ENCODE measurements around the gene NFIX. TPM values are rescaled to one million over a fixed set of nuclear protein-coding genes. Genes with fewer than 3 reads are reported as not detected.

NFIX gene
- total RNA-seq, 2 experiments from 2014 or later = 4.7 to 5.0 TPM

GRCh38 chr19:13097463-13098258, 102.4 kb downstream of the NFIX start:
- H3K9me3 Mint-ChIP-seq = no peaks in the 10 kb centered on the region
- no peak overlapping the region for H3K4me3 Mint-ChIP-seq
- peaks cover 49% of the 10 kb centered on the region for H3K4me1 Mint-ChIP-seq (ENCODE audit: low read depth)

DNA sequence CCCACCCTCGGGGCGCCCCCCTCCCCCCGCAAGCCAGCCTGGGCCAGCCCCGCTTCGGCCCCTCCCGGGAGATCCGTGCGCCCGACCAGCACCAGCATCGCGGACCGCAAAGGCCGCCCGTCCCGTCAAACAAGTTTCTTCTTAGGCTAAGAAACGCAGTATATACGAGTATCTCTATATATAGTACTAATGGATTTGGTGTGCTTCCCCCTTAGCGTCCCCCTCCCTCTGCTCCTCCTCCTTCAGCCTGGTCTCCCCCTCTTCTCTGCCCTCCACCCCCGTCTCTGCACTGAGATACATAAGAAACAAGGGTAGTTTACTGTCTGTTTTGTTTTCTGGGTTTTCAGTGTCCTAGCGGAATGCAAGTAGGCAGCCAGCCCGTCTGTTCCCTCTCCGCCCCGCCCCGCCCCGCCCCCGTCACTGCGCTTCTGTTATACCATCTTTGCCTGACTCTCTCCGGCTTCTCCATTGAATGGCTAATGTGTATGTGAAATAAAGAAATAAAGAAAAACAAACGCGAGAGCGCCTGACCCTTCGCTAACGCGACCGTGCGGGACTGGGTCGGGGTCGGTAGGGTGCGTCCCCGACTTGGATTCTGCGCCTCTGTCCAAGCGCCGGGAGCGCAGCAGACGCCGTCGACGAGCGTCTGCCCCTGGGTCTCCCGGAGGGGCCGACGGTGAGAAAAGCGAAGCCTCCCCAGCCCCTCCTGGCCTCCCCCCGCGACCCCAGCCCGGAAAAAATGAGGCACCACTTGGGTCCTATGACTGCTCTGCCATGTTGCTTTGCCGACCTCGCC, 103.2 kb downstream of the NFIX start:
- H3K36me3 Mint-ChIP-seq (ENCODE audit: low read depth) = peaks cover 5% of the 10 kb centered on the region

More at GRCh38 chr19:13097463-13098258, 102.4 kb downstream of the NFIX start:
- POLR2A ChIA-PET = interaction anchor here (1.4 kb wide), 1 partner anchor 132 kb away, joined by 3 read pairs; no protein-coding TSS in a partner anchor
- intact Hi-C loops (cut with micrococcal nuclease) = no loop called here
- peaks cover 30% of the 10 kb centered on the region for H3K27me3 Mint-ChIP-seq
- TF ChIP-seq, protein P1, sequence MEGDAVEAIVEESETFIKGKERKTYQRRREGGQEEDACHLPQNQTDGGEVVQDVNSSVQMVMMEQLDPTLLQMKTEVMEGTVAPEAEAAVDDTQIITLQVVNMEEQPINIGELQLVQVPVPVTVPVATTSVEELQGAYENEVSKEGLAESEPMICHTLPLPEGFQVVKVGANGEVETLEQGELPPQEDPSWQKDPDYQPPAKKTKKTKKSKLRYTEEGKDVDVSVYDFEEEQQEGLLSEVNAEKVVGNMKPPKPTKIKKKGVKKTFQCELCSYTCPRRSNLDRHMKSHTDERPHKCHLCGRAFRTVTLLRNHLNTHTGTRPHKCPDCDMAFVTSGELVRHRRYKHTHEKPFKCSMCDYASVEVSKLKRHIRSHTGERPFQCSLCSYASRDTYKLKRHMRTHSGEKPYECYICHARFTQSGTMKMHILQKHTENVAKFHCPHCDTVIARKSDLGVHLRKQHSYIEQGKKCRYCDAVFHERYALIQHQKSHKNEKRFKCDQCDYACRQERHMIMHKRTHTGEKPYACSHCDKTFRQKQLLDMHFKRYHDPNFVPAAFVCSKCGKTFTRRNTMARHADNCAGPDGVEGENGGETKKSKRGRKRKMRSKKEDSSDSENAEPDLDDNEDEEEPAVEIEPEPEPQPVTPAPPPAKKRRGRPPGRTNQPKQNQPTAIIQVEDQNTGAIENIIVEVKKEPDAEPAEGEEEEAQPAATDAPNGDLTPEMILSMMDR (IDR thresholded peaks at IDR 0.05) = no peak
- peaks cover 5% of the 10 kb centered on the region for H3K36me3 Mint-ChIP-seq (ENCODE audit: low read depth)
- peak; percentile 58 for DNase-seq
- CTCF ChIA-PET = no interaction called here
- no peak for ATAC-seq
- no peak overlapping the region for H3K27ac Mint-ChIP-seq

GRCh38 chr19:13099073-13099999, 104.1 kb downstream of the NFIX start:
- Mint-ChIP-seq H3K27me3 (peaks cover 30% of the 10 kb centered on the region), H3K27ac (peak overlapping the region; percentile 88), H3K4me1 (ENCODE audit: low read depth) (peaks cover 53% of the 10 kb centered on the region), H3K36me3 (ENCODE audit: low read depth) (peaks cover 5% of the 10 kb centered on the region), H3K4me3 (peak overlapping the region; percentile 61), H3K9me3 (no peaks in the 10 kb centered on the region)
- TF ChIP-seq, protein P1 (IDR thresholded peaks at IDR 0.05) = no peak
- ChIA-PET CTCF (interaction anchor here (1.0 to 3.7 kb wide), 4 partner anchors 18 to 134 kb away, joined by 3 to 21 read pairs (median 6); partner anchors contain the start of gene NACC1), POLR2A (interaction anchor here (0.6 to 3.0 kb wide), 6 partner anchors 15 to 330 kb away, joined by 3 to 36 read pairs (median 4); partner anchors contain the start of genes NACC1 and TRMT1)
- peak; percentile 50 for ATAC-seq
- intact Hi-C loops (cut with micrococcal nuclease) = no loop called here
- peak; percentile 86 for DNase-seq

More for the DNA sequence above, 103.2 kb downstream of the NFIX start:
- ChIA-PET POLR2A (no interaction called here), CTCF (no interaction called here)
- Mint-ChIP-seq H3K27me3 (peaks cover 30% of the 10 kb centered on the region), H3K27ac (peak overlapping the region; percentile 55), H3K9me3 (no peaks in the 10 kb centered on the region), H3K4me3 (peak overlapping the region; percentile 57), H3K4me1 (ENCODE audit: low read depth) (peaks cover 53% of the 10 kb centered on the region)
- ATAC-seq (no peak), DNase-seq (peak; percentile 32)
- TF ChIP-seq, protein P1 (IDR thresholded peaks at IDR 0.05) = no peak
- intact Hi-C loops (cut with micrococcal nuclease) = no loop called here

GRCh38 chr19:13100031-13100588, 104.8 kb downstream of the NFIX start:
- POLR2A ChIA-PET = interaction anchor here (0.6 to 3.0 kb wide), 7 partner anchors 15 to 329 kb away, joined by 3 to 36 read pairs (median 4); partner anchors contain the start of genes NACC1 and TRMT1
- CTCF ChIA-PET = interaction anchor here (1.0 to 3.7 kb wide), 4 partner anchors 18 to 135 kb away, joined by 3 to 21 read pairs (median 6); partner anchors contain the start of gene NACC1
- Mint-ChIP-seq H3K9me3 (no peaks in the 10 kb centered on the region), H3K27me3 (peaks cover 25% of the 10 kb centered on the region), H3K36me3 (ENCODE audit: low read depth) (peaks cover 10% of the 10 kb centered on the region), H3K27ac (peak overlapping the region; percentile 88), H3K4me1 (ENCODE audit: low read depth) (peaks cover 51% of the 10 kb centered on the region), H3K4me3 (peak overlapping the region; percentile 61)
- ATAC-seq (peak; percentile 63), DNase-seq (peak; percentile 83)
- TF ChIP-seq, protein P1 (IDR thresholded peaks at IDR 0.05) = no peak
- intact Hi-C loops (cut with micrococcal nuclease) = no loop called here
